PC-3 (cell line): ENCODE data around the gene EDEM3. TPM values are rescaled to one million over a fixed set of nuclear protein-coding genes. Genes with fewer than 3 reads are reported as not detected.
"Not testable (repeated sequence)": the region's sequence is repeated elsewhere in the genome, so short reads cannot be mapped to it uniquely, and the experiment has no call there.

Experiments
- ATAC-seq: fragments of 200-7000 bp; cut with Tn5 transposase; 2 replicates; pipeline ENCODE4 v1.9.1; 2020; ENCODE audit warnings: mild to moderate bottlenecking, moderate library complexity
- BruUV-seq: library from RNA; stranded (reverse); fragments of 400-500 nt; replicated peaks from 2 replicates; lab custom pipeline; 2021; lab: Mats Ljungman, UMichigan
- CTCF ChIA-PET: fragments of 300-600 bp; sonication (Branson Sonifier 250); formaldehyde crosslinking; loops from one replicate; lab custom pipeline; 2022; ENCODE audit warnings: antibody characterized with exemption; lab: Charles Lee
- POLR2A ChIA-PET: fragments of 300-600 bp; sonication (Branson Sonifier 250); formaldehyde crosslinking; loops from one replicate; lab custom pipeline; 2022; ENCODE audit warnings: antibody characterized with exemption; ENCODE audit not compliant: unreplicated experiment; lab: Charles Lee
- DNase-seq: peaks from one replicate; pipeline ENCODE4 v3.0.0-alpha.2; 2015
- H2AFZ ChIP-seq: fragments of 300-600 bp; sonication (generic); 2 replicates; pipeline ENCODE4 v1.6.0; 2016; ENCODE audit warnings: antibody characterized with exemption, low read length
- H3F3A ChIP-seq: fragments of 300-600 bp; sonication (generic); one replicate; pipeline ENCODE4 v1.6.0; 2017; ENCODE audit warnings: antibody characterized with exemption, low read length, control low read depth, mild to moderate bottlenecking; ENCODE audit not compliant: unreplicated experiment
- H3K27ac ChIP-seq: fragments of 300-600 bp; sonication (generic); 2 replicates; pipeline ENCODE4 v1.5.1; 2016; ENCODE audit warnings: mild to moderate bottlenecking, low read length
- H3K27me3 ChIP-seq: fragments of 300-600 bp; sonication (generic); 2 replicates; pipeline ENCODE4 v1.6.1; 2016; ENCODE audit warnings: low read length, mixed read lengths
- H3K36me3 ChIP-seq: fragments of 300-600 bp; sonication (generic); 2 replicates; pipeline ENCODE4 v1.6.1; 2016; ENCODE audit warnings: low read depth, mixed run types, low read length, mixed read lengths
- H3K4me1 ChIP-seq: fragments of 300-600 bp; sonication (generic); 2 replicates; pipeline ENCODE4 v1.5.1; 2016; ENCODE audit warnings: low read length; ENCODE audit not compliant: insufficient read depth
- H3K4me2 ChIP-seq: fragments of 300-600 bp; sonication (generic); 2 replicates; pipeline ENCODE4 v1.6.0; 2016; ENCODE audit warnings: low read length
- H3K4me3 ChIP-seq: fragments of 300-600 bp; sonication (generic); 2 replicates; pipeline ENCODE4 v1.5.1; 2016; ENCODE audit warnings: mild to moderate bottlenecking, low read length, mixed read lengths
- H3K79me2 ChIP-seq: fragments of 300-600 bp; sonication (generic); 2 replicates; pipeline ENCODE4 v1.6.1; 2017; ENCODE audit warnings: low read length, mixed read lengths
- H3K9ac ChIP-seq: fragments of 300-600 bp; sonication (generic); 2 replicates; pipeline ENCODE4 v1.6.0; 2016; ENCODE audit warnings: mild to moderate bottlenecking, low read length
- H3K9me2 ChIP-seq: fragments of 300-600 bp; sonication (generic); replicated peaks from 2 replicates; pipeline ENCODE4 v1.6.1; 2016; ENCODE audit warnings: mixed run types, low read length, mixed read lengths
- H3K9me3 ChIP-seq: fragments of 300-600 bp; sonication (generic); 2 replicates; pipeline ENCODE4 v1.6.1; 2016; ENCODE audit warnings: low read length, mixed read lengths
- H4K20me1 ChIP-seq: fragments of 300-600 bp; sonication (generic); 2 replicates; pipeline ENCODE4 v1.6.1; 2016; ENCODE audit warnings: low read length, mixed read lengths
- EZH2 ChIP-seq: fragments of 300-600 bp; sonication (generic); IDR thresholded peaks from one replicate; pipeline ENCODE4 v1.6.1; 2017; ENCODE audit warnings: antibody characterized with exemption, mild to moderate bottlenecking, low read length; ENCODE audit not compliant: unreplicated experiment
- EZH2phosphoT487 ChIP-seq: fragments of 300-600 bp; sonication (generic); IDR thresholded peaks from 2 replicates; pipeline ENCODE4 v1.6.1; 2018; ENCODE audit warnings: mild to moderate bottlenecking, antibody characterized with exemption, low read length, borderline replicate concordance
- intact Hi-C: fragments of 100-400 bp; cut with micrococcal nuclease; formaldehyde crosslinking; loops from 2 replicates; pipeline ENCODE4 v1.9.0; 2023
- total RNA-seq: library from RNA; depleted of rRNA; stranded (reverse); fragments of >200 nt; gene quantifications from 2 replicates; pipeline ENCODE4 v1.2.3, GENCODE V29; 2014
- TF ChIP-seq, protein P1 (sequence below): fragments of 300-600 bp; sonication (generic); conservative IDR thresholded peaks from 2 replicates; pipeline ENCODE4 v1.5.1; 2017; ENCODE audit warnings: antibody characterized with exemption, low read depth, mild to moderate bottlenecking, low read length

The EDEM3 gene
- total RNA-seq, 1 experiment from 2014 or later, result 16.2 TPM

GRCh38 chr1:184684285-184685074 is 70.2 kb downstream of the EDEM3 start:
- H3K36me3 ChIP-seq, result no peaks in the 10 kb centered on the region
- intact Hi-C loops, result no loop called here
- H3K9ac ChIP-seq, result no peak overlapping the region
- H3K4me2 ChIP-seq, result no peak overlapping the region
- no peaks in the 10 kb centered on the region for H3K27me3 ChIP-seq
- CTCF ChIA-PET, result no interaction called here
- no peaks in the 10 kb centered on the region for H3K9me2 ChIP-seq
- H3K4me3 ChIP-seq, result no peak overlapping the region
- POLR2A ChIA-PET, result no interaction called here
- no peak overlapping the region for H2AFZ ChIP-seq
- ATAC-seq (no peak), DNase-seq (no peak)
- no peak overlapping the region for H3K27ac ChIP-seq
- H3K4me1 ChIP-seq, result no peaks in the 10 kb centered on the region
- TF ChIP-seq, protein P1, sequence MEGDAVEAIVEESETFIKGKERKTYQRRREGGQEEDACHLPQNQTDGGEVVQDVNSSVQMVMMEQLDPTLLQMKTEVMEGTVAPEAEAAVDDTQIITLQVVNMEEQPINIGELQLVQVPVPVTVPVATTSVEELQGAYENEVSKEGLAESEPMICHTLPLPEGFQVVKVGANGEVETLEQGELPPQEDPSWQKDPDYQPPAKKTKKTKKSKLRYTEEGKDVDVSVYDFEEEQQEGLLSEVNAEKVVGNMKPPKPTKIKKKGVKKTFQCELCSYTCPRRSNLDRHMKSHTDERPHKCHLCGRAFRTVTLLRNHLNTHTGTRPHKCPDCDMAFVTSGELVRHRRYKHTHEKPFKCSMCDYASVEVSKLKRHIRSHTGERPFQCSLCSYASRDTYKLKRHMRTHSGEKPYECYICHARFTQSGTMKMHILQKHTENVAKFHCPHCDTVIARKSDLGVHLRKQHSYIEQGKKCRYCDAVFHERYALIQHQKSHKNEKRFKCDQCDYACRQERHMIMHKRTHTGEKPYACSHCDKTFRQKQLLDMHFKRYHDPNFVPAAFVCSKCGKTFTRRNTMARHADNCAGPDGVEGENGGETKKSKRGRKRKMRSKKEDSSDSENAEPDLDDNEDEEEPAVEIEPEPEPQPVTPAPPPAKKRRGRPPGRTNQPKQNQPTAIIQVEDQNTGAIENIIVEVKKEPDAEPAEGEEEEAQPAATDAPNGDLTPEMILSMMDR, result no peak
- no peak for TF ChIP-seq EZH2
- no TSS peak for BruUV-seq
- no peaks in the 10 kb centered on the region for H3K79me2 ChIP-seq
- no peaks in the 10 kb centered on the region for H3K9me3 ChIP-seq
- H4K20me1 ChIP-seq, result no peaks in the 10 kb centered on the region
- no peaks in the 10 kb centered on the region for H3F3A ChIP-seq

DNA sequence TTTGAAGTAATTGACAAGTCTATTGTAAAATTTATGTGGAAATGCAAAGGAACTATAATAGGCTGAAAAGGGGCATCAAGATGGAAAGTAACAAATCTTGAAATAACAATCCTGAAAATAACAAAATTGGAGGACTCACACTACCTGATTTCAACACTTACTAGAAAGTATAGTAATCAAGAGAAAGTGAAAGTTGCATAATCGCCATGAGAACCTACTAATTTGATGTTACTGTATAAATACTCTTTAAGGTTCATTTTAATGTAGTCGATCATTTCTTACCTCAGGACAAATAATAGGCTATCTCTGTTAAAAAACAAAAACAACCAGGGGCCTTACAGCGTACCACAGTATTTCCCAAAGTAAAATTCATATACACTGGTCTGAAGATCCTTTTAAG is 71.7 kb downstream of the EDEM3 start:
- POLR2A ChIA-PET, result no interaction called here
- CTCF ChIA-PET, result no interaction called here
- BruUV-seq, result no TSS peak

DNA sequence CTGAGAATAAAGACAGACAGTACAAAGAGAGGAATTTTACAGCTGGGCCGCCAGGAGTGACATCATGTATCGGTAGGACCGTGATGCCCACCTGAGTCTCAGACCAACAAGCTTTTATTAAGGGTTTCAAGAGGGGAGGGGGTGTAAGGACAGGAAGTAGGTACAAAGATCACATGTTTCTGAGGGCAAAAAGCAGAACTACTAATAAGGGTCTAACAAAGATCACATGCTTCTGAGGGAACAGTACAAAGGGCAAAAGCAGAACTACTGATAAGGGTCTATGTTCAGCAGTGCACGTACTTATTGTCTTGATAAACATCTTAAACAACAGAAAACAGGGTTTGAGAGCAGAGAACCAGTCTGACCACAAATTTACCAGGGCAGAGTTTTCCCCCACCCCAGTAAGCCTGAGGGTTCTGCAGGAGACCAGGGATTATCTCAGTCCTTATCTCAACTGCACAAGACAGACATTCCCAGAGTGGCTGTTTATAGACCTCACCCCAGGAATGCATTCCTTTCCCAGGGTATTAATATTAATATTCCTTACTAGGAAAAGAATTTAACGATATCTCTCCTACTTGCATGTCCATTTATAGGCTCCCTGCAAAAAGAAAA is 73.9 kb downstream of the EDEM3 start:
- H3K4me2 ChIP-seq, DNase-seq, ATAC-seq, H3K9me2 ChIP-seq, H3K9ac ChIP-seq, H3K79me2 ChIP-seq, H3K36me3 ChIP-seq, CTCF ChIA-PET, POLR2A ChIA-PET, intact Hi-C loops, H3K4me3 ChIP-seq, H2AFZ ChIP-seq, H3K27ac ChIP-seq, H3K27me3 ChIP-seq, H3F3A ChIP-seq, H3K4me1 ChIP-seq, BruUV-seq, H3K9me3 ChIP-seq, H4K20me1 ChIP-seq: not testable (repeated sequence)

More for the DNA sequence above, 71.7 kb downstream of the EDEM3 start:
- Histone ChIP-seq H3K4me1 (no peaks in the 10 kb centered on the region), H3F3A (no peaks in the 10 kb centered on the region), H3K9ac (no peak overlapping the region), H4K20me1 (no peaks in the 10 kb centered on the region), H3K9me3 (no peaks in the 10 kb centered on the region), H3K4me2 (no peak overlapping the region), H3K27ac (no peak overlapping the region), H3K36me3 (no peaks in the 10 kb centered on the region), H2AFZ (no peak overlapping the region), H3K27me3 (no peaks in the 10 kb centered on the region), H3K4me3 (no peak overlapping the region), H3K79me2 (no peaks in the 10 kb centered on the region), H3K9me2 (no peaks in the 10 kb centered on the region)
- ATAC-seq (no peak), DNase-seq (no peak)
- no peak for TF ChIP-seq EZH2phosphoT487
- TF ChIP-seq, protein P1, result no peak
- TF ChIP-seq EZH2, result no peak
- intact Hi-C loops, result no loop called here

DNA sequence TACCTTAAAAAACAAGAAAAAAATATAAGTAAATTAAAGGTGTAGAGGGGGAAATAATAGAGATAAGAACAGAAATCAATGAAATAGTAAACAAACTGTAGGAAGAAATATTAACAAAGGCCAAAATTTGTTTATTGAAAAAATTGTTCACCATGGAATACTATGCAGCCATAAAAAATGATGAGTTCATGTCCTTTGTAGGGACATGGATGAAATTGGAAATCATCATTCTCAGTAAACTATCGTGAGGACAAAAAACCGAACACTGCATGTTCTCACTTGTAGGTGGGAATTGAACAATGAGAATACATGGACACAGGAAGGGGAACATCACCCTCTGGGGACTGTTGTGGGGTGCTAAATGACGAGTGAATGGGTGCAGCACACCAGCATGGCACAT is 75.2 kb downstream of the EDEM3 start:
- H3K4me2 ChIP-seq, H4K20me1 ChIP-seq, H3F3A ChIP-seq, intact Hi-C loops, CTCF ChIA-PET, BruUV-seq, H3K9me3 ChIP-seq, H2AFZ ChIP-seq, H3K36me3 ChIP-seq, DNase-seq, POLR2A ChIA-PET, H3K27me3 ChIP-seq, H3K9ac ChIP-seq, H3K9me2 ChIP-seq, H3K4me1 ChIP-seq, H3K4me3 ChIP-seq, H3K79me2 ChIP-seq, ATAC-seq, H3K27ac ChIP-seq: not testable (repeated sequence)
